ENCODE results near the gene VIPR2. TPM values are rescaled to one million over a fixed set of nuclear protein-coding genes. Genes with fewer than 3 reads are reported as not detected.

The VIPR2 gene
- total and polyA plus RNA-seq, 2 experiments from 2014 or later, result 1.3 to 2.7 TPM

- no peaks in the 10 kb centered on the region for H4K20me1 ChIP-seq (replicated peaks; ENCODE audit: insufficient read depth)
Observed at GRCh38 chr7:159108491-159108890, 36.2 kb downstream of the VIPR2 start.

More at GRCh38 chr7:159108491-159108890, 36.2 kb downstream of the VIPR2 start:
- H3K36me3 Mint-ChIP-seq (ENCODE audit: low read depth), result peaks cover under 1% of the 10 kb centered on the region; the same call in 1 of the 3 replicates
- no peaks in the 10 kb centered on the region for H3K27me3 Mint-ChIP-seq (ENCODE audit: insufficient read depth, low read depth, poor library complexity)
- Histone ChIP-seq H3K27ac (ENCODE audit: low read depth) (no peak overlapping the region), H3F3A (replicated peaks; ENCODE audit: low read depth) (no peaks in the 10 kb centered on the region), H3K36me3 (ENCODE audit: insufficient read depth) (no peaks in the 10 kb centered on the region), H3K79me2 (replicated peaks; ENCODE audit: insufficient read depth) (no peaks in the 10 kb centered on the region), H3K4me2 (no peak overlapping the region), H2AFZ (no peak overlapping the region), H3K4me1 (ENCODE audit: insufficient read depth) (0 out of 2 replicates have a peak, but pooled peaks cover 7% of the 10 kb centered on the region), H3K9me2 (ENCODE audit: insufficient read depth) (no peaks in the 10 kb centered on the region), H3K27me3 (ENCODE audit: insufficient read depth) (no peaks in the 10 kb centered on the region), H3K4me3 (no peak overlapping the region)
- no peak for TF ChIP-seq STAT1 (IDR thresholded peaks at IDR 0.05; ENCODE audit: unreplicated experiment)
- no peak for TF ChIP-seq EZH2phosphoT487 (IDR thresholded peaks at IDR 0.05; ENCODE audit: unreplicated experiment)
- no peak for TF ChIP-seq CTCF (conservative IDR thresholded peaks at IDR 0.05; ENCODE audit: low read depth in 2 of 2)
- TF ChIP-seq ZNF114 (CRISPR knock-in tag; IDR thresholded peaks at IDR 0.05), result no peak
- no peak for TF ChIP-seq ZNF462 (CRISPR knock-in tag; IDR thresholded peaks at IDR 0.05)
- TF ChIP-seq, protein P1, sequence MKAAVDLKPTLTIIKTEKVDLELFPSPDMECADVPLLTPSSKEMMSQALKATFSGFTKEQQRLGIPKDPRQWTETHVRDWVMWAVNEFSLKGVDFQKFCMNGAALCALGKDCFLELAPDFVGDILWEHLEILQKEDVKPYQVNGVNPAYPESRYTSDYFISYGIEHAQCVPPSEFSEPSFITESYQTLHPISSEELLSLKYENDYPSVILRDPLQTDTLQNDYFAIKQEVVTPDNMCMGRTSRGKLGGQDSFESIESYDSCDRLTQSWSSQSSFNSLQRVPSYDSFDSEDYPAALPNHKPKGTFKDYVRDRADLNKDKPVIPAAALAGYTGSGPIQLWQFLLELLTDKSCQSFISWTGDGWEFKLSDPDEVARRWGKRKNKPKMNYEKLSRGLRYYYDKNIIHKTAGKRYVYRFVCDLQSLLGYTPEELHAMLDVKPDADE (IDR thresholded peaks at IDR 0.05), result no peak
- no peak for TF ChIP-seq REST (IDR thresholded peaks at IDR 0.05; ENCODE audit: unreplicated experiment)
- TF ChIP-seq CREB1 (CRISPR knock-in tag; IDR thresholded peaks at IDR 0.05; ENCODE audit: low read depth), result no peak
- TF ChIP-seq POLR2AphosphoS5 (IDR thresholded peaks at IDR 0.05; ENCODE audit: low read depth), result no peak
- no peak for TF ChIP-seq JUNB (IDR thresholded peaks at IDR 0.05; ENCODE audit: unreplicated experiment)
- no peak for TF ChIP-seq ZNF331 (CRISPR knock-in tag; IDR thresholded peaks at IDR 0.05; ENCODE audit: low read depth)
- no peak for TF ChIP-seq NANOG (IDR thresholded peaks at IDR 0.05; ENCODE audit: borderline replicate concordance)
- no peak for TF ChIP-seq EZH2 (IDR thresholded peaks at IDR 0.05; ENCODE audit: low read depth, unreplicated experiment)
- DNase-seq (ENCODE audit: low spot score), result no peak
- no peak overlapping the region for H3K4me3 Mint-ChIP-seq
- peaks cover 10% of the 10 kb centered on the region for H3K4me1 Mint-ChIP-seq
- H3K9me3 Mint-ChIP-seq, result peaks cover 68% of the 10 kb centered on the region
- no peak overlapping the region for H3K27ac Mint-ChIP-seq
- ATAC-seq, result no peak

Data from GM23338 (cell line).